ENCODE data around the gene DHX32. TPM values are rescaled to one million over a fixed set of nuclear protein-coding genes. Genes with fewer than 3 reads are reported as not detected.

DHX32 gene
- total and polyA plus RNA-seq, 2 of the 4 experiments (the other 2 are of a cell fraction): 15.6 to 27.8 TPM

DNA sequence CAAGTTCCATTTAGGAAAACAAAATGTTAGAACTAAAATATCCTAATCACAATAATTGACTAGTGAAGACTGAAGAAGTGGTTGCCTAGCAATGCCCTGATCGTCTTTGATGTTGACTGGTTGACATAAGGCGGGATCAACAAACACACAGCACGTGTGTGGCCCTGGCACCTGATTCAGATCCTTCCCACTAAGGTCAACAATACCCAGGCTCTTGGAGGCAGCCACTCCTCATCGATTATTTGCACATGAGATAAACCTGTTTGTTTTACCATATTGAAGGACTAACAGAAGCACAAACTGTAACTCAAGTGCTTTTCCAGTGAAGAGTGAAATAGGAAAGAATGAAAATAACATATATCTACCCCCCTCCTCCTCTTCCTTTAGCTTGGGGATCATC lies 30.9 kb upstream of the DHX32 start:
- H3K27ac ChIP-seq (ENCODE audit: insufficient read depth, low read length): no peak overlapping the region
- H3K14ac ChIP-seq (replicated peaks; ENCODE audit: low read depth, low read length): no peak overlapping the region
- H3K4me3 ChIP-seq (ENCODE audit: insufficient read depth, low read depth, low read length): no peak overlapping the region
- no peak overlapping the region for H3K9ac ChIP-seq (ENCODE audit: low read depth, low read length)
- no CpG with 5 or more reads among the region's 4 CpGs for WGBS, 2 experiments (ENCODE audit: extremely low coverage in 2 of 2, insufficient read length in 1 of 2)
- dilution Hi-C loops (cut with HindIII; ENCODE audit: low sequenced_read_pairs, unreplicated experiment): no loop called here
- no peak overlapping the region for H3K4ac ChIP-seq (ENCODE audit: low read depth, low read length)
- H3K9me3 ChIP-seq (ENCODE audit: control insufficient read depth, insufficient read depth, low read length): no peaks in the 10 kb centered on the region
- in situ Hi-C loops (cut with MboI; ENCODE audit: low sequenced_read_pairs): no loop called here
- no peak overlapping the region for H2AFZ ChIP-seq (replicated peaks; ENCODE audit: low read length, poor library complexity)
- no peak overlapping the region for H4K5ac ChIP-seq (ENCODE audit: low read depth, low read length)
- H3K23ac ChIP-seq (ENCODE audit: low read depth, low read length): no peak overlapping the region
- H3K4me1 ChIP-seq (ENCODE audit: control insufficient read depth, insufficient read depth, low read length): peaks cover 4% of the 10 kb centered on the region; the same call in 1 of the 2 replicates
- no peak overlapping the region for H2AK5ac ChIP-seq (ENCODE audit: low read depth, low read length)
- DNase-seq (no peak), ATAC-seq (ENCODE audit: low read depth) (no peak)
- no peaks in the 10 kb centered on the region for H3K9me1 ChIP-seq (ENCODE audit: insufficient read depth, low read length)
- H3K4me2 ChIP-seq (ENCODE audit: low read depth, low read length): no peak overlapping the region
- H3K56ac ChIP-seq (ENCODE audit: extremely low read depth, insufficient read depth, low read length): no peak overlapping the region
- no peak overlapping the region for H3K18ac ChIP-seq (ENCODE audit: low read depth, low read length)
- no peak overlapping the region for H4K8ac ChIP-seq (ENCODE audit: low read depth in 2 of 2, low read length in 2 of 2)
- no peak overlapping the region for H2BK5ac ChIP-seq (ENCODE audit: low read depth, low read length, poor library complexity, severe bottlenecking)
- no TSS peak for BruUV-seq (replicated peaks)
- no peaks in the 10 kb centered on the region for H3K79me1 ChIP-seq (ENCODE audit: low read depth in 1 of 2, low read length in 2 of 2)
- intact Hi-C loops (cut with micrococcal nuclease): no loop called here
- no peaks in the 10 kb centered on the region for H3K27me3 ChIP-seq (ENCODE audit: control insufficient read depth, insufficient read depth, low read length)
- CTCF ChIA-PET: no interaction called here
- POLR2A ChIA-PET (ENCODE audit: unreplicated experiment): no interaction called here
- H4K91ac ChIP-seq (ENCODE audit: insufficient read depth, low read depth, low read length): no peak overlapping the region
- no peak overlapping the region for H2BK120ac ChIP-seq (ENCODE audit: low read depth, low read length)
- H3K36me3 ChIP-seq (ENCODE audit: control insufficient read depth, insufficient read depth, low read length): no peaks in the 10 kb centered on the region
- no peak overlapping the region for H2AK9ac ChIP-seq (replicated peaks; ENCODE audit: low read depth, low read length, poor library complexity)
- no peaks in the 10 kb centered on the region for H4K20me1 ChIP-seq (ENCODE audit: insufficient read depth, low read length)
- no peak overlapping the region for H2BK20ac ChIP-seq (ENCODE audit: low read depth, low read length)
- TF ChIP-seq MAZ (IDR thresholded peaks at IDR 0.05; ENCODE audit: borderline replicate concordance, low read depth, low read length) (no peak), RAD21 (IDR thresholded peaks at IDR 0.05; ENCODE audit: low read length) (no peak), MAFK (IDR thresholded peaks at IDR 0.05; ENCODE audit: low read depth, low read length) (no peak), RFX5 (IDR thresholded peaks at IDR 0.05; ENCODE audit: low read depth, low read length) (no peak), CEBPB (IDR thresholded peaks at IDR 0.05; ENCODE audit: low read depth, low read length) (no peak), NFE2L2 (IDR thresholded peaks at IDR 0.05; ENCODE audit: low read depth, low read length) (no peak), FOS (IDR thresholded peaks at IDR 0.05; ENCODE audit: low read depth, low read length) (no peak), SMC3 (IDR thresholded peaks at IDR 0.05; ENCODE audit: low read depth, low read length) (no peak), POLR2A (IDR thresholded peaks at IDR 0.05; ENCODE audit: low read depth, low read length) (no peak), MXI1 (IDR thresholded peaks at IDR 0.05; ENCODE audit: borderline replicate concordance, low read depth, low read length) (no peak)
- TF ChIP-seq, protein P1, sequence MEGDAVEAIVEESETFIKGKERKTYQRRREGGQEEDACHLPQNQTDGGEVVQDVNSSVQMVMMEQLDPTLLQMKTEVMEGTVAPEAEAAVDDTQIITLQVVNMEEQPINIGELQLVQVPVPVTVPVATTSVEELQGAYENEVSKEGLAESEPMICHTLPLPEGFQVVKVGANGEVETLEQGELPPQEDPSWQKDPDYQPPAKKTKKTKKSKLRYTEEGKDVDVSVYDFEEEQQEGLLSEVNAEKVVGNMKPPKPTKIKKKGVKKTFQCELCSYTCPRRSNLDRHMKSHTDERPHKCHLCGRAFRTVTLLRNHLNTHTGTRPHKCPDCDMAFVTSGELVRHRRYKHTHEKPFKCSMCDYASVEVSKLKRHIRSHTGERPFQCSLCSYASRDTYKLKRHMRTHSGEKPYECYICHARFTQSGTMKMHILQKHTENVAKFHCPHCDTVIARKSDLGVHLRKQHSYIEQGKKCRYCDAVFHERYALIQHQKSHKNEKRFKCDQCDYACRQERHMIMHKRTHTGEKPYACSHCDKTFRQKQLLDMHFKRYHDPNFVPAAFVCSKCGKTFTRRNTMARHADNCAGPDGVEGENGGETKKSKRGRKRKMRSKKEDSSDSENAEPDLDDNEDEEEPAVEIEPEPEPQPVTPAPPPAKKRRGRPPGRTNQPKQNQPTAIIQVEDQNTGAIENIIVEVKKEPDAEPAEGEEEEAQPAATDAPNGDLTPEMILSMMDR (conservative IDR thresholded peaks at IDR 0.05; ENCODE audit: low read depth, low read length): no peak
- TF ChIP-seq, protein P2, sequence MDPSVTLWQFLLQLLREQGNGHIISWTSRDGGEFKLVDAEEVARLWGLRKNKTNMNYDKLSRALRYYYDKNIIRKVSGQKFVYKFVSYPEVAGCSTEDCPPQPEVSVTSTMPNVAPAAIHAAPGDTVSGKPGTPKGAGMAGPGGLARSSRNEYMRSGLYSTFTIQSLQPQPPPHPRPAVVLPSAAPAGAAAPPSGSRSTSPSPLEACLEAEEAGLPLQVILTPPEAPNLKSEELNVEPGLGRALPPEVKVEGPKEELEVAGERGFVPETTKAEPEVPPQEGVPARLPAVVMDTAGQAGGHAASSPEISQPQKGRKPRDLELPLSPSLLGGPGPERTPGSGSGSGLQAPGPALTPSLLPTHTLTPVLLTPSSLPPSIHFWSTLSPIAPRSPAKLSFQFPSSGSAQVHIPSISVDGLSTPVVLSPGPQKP (IDR thresholded peaks at IDR 0.05; ENCODE audit: borderline replicate concordance, low read depth, low read length): no peak
- TF ChIP-seq, protein P3, sequence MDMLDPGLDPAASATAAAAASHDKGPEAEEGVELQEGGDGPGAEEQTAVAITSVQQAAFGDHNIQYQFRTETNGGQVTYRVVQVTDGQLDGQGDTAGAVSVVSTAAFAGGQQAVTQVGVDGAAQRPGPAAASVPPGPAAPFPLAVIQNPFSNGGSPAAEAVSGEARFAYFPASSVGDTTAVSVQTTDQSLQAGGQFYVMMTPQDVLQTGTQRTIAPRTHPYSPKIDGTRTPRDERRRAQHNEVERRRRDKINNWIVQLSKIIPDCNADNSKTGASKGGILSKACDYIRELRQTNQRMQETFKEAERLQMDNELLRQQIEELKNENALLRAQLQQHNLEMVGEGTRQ (IDR thresholded peaks at IDR 0.05; ENCODE audit: low read depth, low read length): no peak
- H2BK15ac ChIP-seq (ENCODE audit: low read depth, low read length): no peak overlapping the region

All from IMR-90 (cell line).